Uterus (tissue), 4 donors: ENCODE measurements around the gene RALGPS1. TPM values are rescaled to one million over a fixed set of nuclear protein-coding genes. Genes with fewer than 3 reads are reported as not detected.

Experiments used
- DNase-seq, 2 donors: peaks; one replicate each; pipeline ENCODE4 v3.0.0-alpha.2; 2019 to 2020
- H3K27ac ChIP-seq, 2 donors: fragments of 200-600 bp; sonication (generic); 1 replicate in 1 of 2; 2 replicates in 1 of 2; pipeline ENCODE4 v1.5.1; 2016 to 2018
- H3K27me3 ChIP-seq, 2 donors: fragments of 200-600 bp; sonication (generic); one replicate each; pipeline ENCODE4 v1.5.1; 2018 to 2019; ENCODE audit warnings: control low read depth in 1 of 2
- H3K36me3 ChIP-seq, 2 donors: fragments of 200-600 bp; sonication (generic); one replicate each; pipeline ENCODE4 v1.5.1; 2019; ENCODE audit warnings: control low read depth in 1 of 2
- H3K4me1 ChIP-seq, 2 donors: fragments of 200-600 bp; sonication (generic); one replicate each; pipeline ENCODE4 v1.5.1; 2018 to 2019; ENCODE audit warnings: control low read depth in 1 of 2
- H3K4me3 ChIP-seq, 2 donors: fragments of 200-600 bp; sonication (generic); 1 replicate in 1 of 2; 2 replicates in 1 of 2; pipeline ENCODE4 v1.5.1; 2018 to 2019; ENCODE audit warnings: mild to moderate bottlenecking in 1 of 2
- H3K9me3 ChIP-seq, 2 donors: fragments of 200-600 bp; sonication (generic); one replicate each; pipeline ENCODE4 v1.5.1; 2019; ENCODE audit warnings: control low read depth in 1 of 2
- CTCF ChIP-seq, 4 experiments: fragments of 200-600 bp in 2 of 4; fragments of 450-650 bp in 2 of 4; sonication (generic) in 2 of 4; IDR thresholded peaks; one replicate each; pipeline ENCODE4 v1.5.1; 2016 to 2019; ENCODE audit warnings: antibody characterized with exemption in 4 of 4, mild to moderate bottlenecking in 2 of 4, moderate library complexity in 1 of 4
- POLR2A ChIP-seq, 2 donors: fragments of 450-650 bp; IDR thresholded peaks; one replicate each; pipeline ENCODE4 v1.6.1; 2016; ENCODE audit warnings: antibody characterized with exemption in 2 of 2, mild to moderate bottlenecking in 1 of 2, moderate library complexity in 1 of 2
- intact Hi-C: fragments of 100-400 bp; cut with DNase I; formaldehyde crosslinking; loops from one replicate; pipeline ENCODE4 v1.15.1; 2023; ENCODE audit warnings: low total_unique reads
- total RNA-seq, 4 donors: library from RNA; depleted of rRNA in 3 of 4; stranded (reverse); fragments of >200 nt in 3 of 4; gene quantifications; one replicate each; pipeline versions ENCODE4 v1.1.0 to v1.2.4, GENCODE V29; 2014 to 2023
- donor health status: DM: yes; HTN: yes; CAD: no.

Gene RALGPS1
- total RNA-seq, 4 donors from 2014 or later = 8.5 to 16.7 (median 14.5) TPM

- no peak for TF ChIP-seq CTCF (IDR thresholded peaks at IDR 0.05)
- peak; percentile 15 to 26 for TF ChIP-seq POLR2A (IDR thresholded peaks at IDR 0.05)
- H3K9me3 ChIP-seq = no peaks in the 10 kb centered on the region
- no peaks in the 10 kb centered on the region for H3K36me3 ChIP-seq
- no peak overlapping the region for H3K4me3 ChIP-seq
- peak; percentile 92 to 93 for DNase-seq
- H3K27ac ChIP-seq = peak overlapping the region; percentile 93 to 99
- H3K4me1 ChIP-seq = peaks cover 9 to 22% of the 10 kb centered on the region in 2 donors
- intact Hi-C loops = no loop called here
- H3K27me3 ChIP-seq = no peaks in the 10 kb centered on the region
Observed at GRCh38 chr9:127185931-127186781, 271.6 kb downstream of the RALGPS1 start.

- no peak for TF ChIP-seq POLR2A (IDR thresholded peaks at IDR 0.05)
- Histone ChIP-seq H3K27me3 (no peaks in the 10 kb centered on the region), H3K4me3 (no peak overlapping the region), H3K36me3 (no peaks in the 10 kb centered on the region), H3K9me3 (no peaks in the 10 kb centered on the region), H3K4me1 (peaks cover 9 to 22% of the 10 kb centered on the region in 2 donors), H3K27ac (peak overlapping the region; percentile 93 to 99)
- intact Hi-C loops = no loop called here
- DNase-seq = no peak
Observed at GRCh38 chr9:127186806-127187205, 272.2 kb downstream of the RALGPS1 start.

DNA sequence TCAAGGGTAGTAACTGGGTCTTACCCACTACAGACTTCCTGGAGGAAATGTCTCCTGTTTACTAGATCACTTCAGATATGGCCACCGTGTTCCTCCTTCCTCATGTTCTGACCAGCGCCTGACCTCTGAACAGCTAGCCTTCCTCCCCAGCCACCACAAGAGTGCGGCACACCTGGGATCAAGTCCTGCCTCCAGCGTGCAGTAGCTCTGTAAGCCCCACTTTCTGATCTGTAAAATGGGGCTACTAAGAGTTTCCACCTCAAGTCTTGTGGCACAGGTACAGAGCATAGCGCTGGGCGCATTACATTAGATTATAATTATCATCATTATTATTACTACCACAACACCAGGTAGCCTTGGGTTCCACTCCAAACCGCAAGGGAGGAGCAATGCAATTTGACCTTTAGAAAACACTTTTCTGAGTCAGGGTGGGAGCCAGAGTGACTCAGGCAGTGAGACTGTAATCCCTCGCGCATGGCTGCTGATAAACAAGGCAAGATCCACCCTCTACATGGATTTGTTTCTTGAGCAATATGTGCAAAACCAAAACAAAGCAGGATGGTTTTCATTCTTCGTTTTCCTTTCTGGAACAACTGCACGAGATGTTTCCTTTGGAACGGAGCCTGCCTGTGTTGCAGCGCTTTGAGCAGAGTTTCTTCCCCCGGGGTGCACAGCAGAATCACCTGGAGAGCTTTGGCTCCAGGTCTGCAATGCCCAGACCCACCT lies 272.8 kb downstream of the RALGPS1 start:
- no peaks in the 10 kb centered on the region for H3K9me3 ChIP-seq
- peaks cover 9 to 22% of the 10 kb centered on the region in 2 donors for H3K4me1 ChIP-seq
- H3K36me3 ChIP-seq = no peaks in the 10 kb centered on the region
- TF ChIP-seq CTCF (IDR thresholded peaks at IDR 0.05) = peak in 2 of 4 experiments; percentile 11 to 16
- peak in 1 of 2 donors; percentile 8 for TF ChIP-seq POLR2A (IDR thresholded peaks at IDR 0.05)
- H3K27ac ChIP-seq = peak overlapping the region; percentile 93 to 99
- H3K4me3 ChIP-seq = no peak overlapping the region
- DNase-seq = peak; percentile 79 to 93
- H3K27me3 ChIP-seq = no peaks in the 10 kb centered on the region
- intact Hi-C loops = no loop called here

- no peaks in the 10 kb centered on the region for H3K9me3 ChIP-seq
- peaks cover 9 to 22% of the 10 kb centered on the region in 2 donors for H3K4me1 ChIP-seq
- no peak for DNase-seq
- TF ChIP-seq POLR2A (IDR thresholded peaks at IDR 0.05) (no peak), CTCF (IDR thresholded peaks at IDR 0.05) (no peak)
- no peaks in the 10 kb centered on the region for H3K27me3 ChIP-seq
- intact Hi-C loops = no loop called here
- H3K4me3 ChIP-seq = no peak overlapping the region
- H3K27ac ChIP-seq = peak overlapping the region; percentile 93 to 99
- no peaks in the 10 kb centered on the region for H3K36me3 ChIP-seq
Observed at GRCh38 chr9:127188396-127188795, 273.8 kb downstream of the RALGPS1 start.

DNA sequence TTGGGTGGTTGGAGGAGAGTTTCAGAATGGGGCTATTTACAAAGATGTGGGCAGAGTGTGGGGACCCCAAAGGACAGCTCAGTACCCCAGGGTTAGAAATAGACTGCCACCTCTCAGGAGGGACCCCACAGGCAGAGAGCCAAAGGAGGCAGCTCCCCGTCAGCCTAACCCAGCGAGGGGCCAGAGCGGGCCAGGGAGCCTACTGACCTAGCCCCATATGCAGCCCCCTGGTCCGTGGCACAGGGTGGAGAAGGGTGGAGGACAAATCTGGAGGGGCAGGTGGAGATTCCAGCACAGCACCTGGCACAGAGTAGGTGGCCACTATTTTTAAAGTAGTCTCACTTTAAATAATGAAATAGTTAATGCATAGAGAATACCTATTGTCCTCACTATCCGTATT lies 275.0 kb downstream of the RALGPS1 start:
- intact Hi-C loops = no loop called here
- Histone ChIP-seq H3K27ac (peak overlapping the region; percentile 93 to 99), H3K9me3 (no peaks in the 10 kb centered on the region), H3K36me3 (no peaks in the 10 kb centered on the region), H3K27me3 (no peaks in the 10 kb centered on the region), H3K4me3 (no peak overlapping the region), H3K4me1 (peaks cover 9 to 20% of the 10 kb centered on the region in 2 donors)
- DNase-seq = no peak
- no peak for TF ChIP-seq POLR2A (IDR thresholded peaks at IDR 0.05)
- no peak for TF ChIP-seq CTCF (IDR thresholded peaks at IDR 0.05)
